Hypothalamus (tissue), 51 donors: ENCODE results near the gene EHD1.
"Not testable (repeated sequence)": the region's sequence is repeated elsewhere in the genome, so short reads cannot be mapped to it uniquely, and the experiment has no call there.

Experiments used
- DNase-seq, 51 donors: peaks; one replicate each; lab custom pipeline; 2025; lab: John Stamatoyannopoulos, UW

Gene EHD1

DNA sequence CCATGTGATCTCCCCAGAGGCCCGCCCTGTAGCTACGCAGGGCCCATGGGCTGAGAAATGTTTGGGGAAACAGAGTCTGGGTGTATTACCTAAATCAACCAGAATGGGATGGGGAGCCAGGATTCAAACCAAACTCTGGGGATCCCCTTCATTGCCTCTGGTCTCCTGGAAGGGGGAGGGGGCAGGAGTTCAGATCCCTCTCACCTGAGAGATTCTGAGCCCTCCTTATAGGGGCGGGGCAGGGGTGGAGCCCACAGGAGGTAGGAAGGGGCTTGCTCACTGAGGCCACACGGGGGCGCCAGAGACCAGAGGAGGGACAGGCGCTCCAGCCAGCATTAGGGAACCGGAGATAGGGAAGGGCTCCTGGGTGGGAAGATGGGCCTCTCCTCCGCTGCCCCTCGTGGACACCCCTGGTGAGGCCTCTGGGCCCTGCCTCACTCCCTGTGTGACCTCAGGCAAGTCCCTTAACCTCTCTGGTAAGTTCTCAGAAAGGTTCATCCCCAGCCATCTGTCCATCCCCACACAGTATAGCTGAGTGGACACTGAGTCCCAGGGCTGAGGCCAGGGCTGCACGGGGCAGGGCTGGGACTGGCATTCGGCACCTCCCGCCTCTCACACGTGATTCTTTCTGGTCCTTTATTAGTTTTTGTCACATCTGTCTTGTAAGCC lies 31.3 kb downstream of the EHD1 start:
- DNase-seq, result peak; percentile 30 to 91 (median 74)

DNA sequence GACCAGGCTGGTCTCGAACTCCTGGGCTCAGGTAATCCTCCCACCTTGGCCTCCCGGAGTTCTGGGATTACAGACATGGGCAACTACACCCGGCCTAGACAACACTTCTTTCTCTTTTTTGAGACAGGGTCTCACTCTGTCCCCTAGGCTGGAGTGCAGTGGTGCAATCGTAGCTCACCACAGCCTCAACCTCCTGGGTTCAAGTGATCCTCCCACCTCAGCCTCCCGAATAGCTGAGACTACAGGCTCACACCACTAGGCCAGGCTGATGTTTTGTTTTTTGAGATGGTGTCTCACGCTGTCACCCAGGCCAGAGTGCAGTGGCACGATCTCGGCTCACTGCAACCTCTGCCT lies 32.7 kb downstream of the EHD1 start:
- DNase-seq, result not testable (repeated sequence)

DNA sequence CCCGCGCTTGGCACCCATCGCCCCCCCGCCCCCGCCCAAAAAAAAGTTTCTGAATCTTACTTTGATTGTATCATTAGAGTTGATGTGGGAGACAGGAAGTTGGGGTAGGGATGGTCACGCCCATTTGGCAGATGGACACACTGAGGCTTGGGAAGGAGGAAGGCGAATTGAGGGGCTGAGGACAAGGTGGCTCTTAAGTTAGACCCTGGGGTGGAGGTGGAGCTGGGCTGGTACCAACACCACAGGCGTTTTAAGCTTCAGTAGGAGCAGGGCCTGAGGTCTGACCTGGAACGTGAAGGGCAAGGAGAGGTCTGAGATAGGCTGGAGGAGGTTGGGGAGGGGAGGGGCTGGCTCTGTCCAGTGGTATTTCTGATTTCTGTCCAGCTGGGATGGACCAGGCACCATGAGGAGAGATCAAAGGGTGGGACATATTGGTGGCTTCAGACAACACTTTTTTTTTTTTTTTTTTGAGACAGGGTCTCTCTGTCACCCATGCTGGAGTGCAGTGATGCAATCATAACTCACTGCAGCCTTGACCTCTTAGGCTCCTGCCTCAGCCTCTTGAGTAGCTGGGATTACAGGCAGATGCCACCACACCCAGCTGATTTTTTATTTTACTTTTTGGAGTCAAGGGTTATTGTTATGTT lies 33.2 kb downstream of the EHD1 start:
- DNase-seq, result no peak

GRCh38 chr11:64844330-64845128 lies 33.9 kb downstream of the EHD1 start, which contains the start of gene CDC42BPG:
Gene CDC42BPG, minus strand, starts transcription at chr11:64844653. Its CDS starts 84 bp downstream, at chr11:64844569.
- peak in 10 of 51 donors; percentile 3 to 52 (median 22) for DNase-seq

DNA sequence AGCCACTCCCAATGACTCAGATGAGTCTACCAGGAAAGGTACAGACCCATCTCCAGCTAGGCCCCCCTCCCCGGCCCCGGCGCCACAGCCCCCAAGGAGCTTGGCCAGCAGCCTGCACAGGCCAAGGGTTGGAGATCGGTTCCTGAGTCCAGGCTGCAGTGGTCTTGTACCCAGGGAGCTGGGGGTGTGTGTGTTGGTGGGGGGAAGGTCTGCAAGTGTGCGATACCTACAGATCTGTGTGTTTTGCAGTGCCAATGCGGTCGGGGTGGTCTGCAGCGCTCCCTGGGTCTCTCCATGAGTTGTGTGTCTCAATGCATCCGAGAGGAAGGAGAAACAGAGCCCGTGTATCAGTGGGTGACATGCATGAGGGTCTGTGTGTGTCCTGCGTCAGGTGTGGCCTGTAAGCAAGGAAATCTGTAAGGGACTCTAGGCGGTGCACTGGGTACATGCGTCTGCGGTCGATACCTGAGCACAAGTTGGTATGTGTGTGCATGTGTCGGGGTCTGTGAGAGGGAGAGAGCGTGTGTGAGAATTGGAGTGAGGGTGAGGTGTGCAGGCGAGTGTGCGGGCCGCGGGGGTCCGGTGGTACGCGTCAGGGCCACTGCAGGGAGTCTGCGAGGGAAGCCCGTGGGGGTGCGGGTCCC lies 34.6 kb downstream of the EHD1 start:
- DNase-seq, result no peak

DNA sequence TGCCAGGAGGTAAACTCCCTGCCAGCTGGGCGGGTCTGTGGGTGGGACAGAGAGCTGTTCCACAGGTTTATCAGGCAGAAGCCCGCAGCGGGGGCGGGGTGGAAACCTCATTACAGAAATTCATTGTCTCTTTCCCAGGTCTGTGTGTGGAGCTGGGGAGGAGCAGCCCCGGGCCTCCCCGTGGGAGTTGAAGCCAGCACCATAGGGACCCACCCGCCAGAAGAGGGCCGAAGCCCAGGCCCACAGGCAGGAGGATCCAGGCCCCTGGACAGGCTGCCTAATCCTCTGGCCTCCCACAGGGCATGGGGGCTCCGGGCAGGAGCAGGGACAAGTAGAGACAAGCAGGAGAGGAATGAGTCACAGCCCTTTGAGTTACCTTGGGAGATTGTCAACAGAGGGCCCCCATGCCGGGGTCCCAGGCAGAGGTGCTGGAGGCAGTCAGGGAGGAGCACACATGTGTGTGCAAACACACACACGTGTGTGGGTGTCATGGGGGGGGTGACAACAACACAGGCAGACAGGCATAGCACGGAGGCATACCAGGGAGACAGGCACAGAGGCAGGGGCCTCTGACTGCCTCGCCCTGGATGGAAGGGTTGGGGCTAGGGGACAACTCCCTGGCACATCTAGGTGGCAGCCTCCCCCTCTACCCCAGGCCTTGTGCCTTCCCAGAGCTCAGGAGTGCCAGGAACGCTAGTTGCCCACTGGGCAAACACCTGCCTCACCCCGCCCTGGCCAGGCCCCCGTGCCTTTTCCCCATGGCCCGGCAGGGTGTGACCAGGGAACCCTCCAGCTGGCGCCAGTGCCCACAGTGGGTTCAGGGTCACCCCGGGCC lies 35.4 kb downstream of the EHD1 start:
- no peak for DNase-seq

- no peak for DNase-seq
These were observed 36.1 kb downstream of the EHD1 start for GRCh38 chr11:64842366-64842759.

DNA sequence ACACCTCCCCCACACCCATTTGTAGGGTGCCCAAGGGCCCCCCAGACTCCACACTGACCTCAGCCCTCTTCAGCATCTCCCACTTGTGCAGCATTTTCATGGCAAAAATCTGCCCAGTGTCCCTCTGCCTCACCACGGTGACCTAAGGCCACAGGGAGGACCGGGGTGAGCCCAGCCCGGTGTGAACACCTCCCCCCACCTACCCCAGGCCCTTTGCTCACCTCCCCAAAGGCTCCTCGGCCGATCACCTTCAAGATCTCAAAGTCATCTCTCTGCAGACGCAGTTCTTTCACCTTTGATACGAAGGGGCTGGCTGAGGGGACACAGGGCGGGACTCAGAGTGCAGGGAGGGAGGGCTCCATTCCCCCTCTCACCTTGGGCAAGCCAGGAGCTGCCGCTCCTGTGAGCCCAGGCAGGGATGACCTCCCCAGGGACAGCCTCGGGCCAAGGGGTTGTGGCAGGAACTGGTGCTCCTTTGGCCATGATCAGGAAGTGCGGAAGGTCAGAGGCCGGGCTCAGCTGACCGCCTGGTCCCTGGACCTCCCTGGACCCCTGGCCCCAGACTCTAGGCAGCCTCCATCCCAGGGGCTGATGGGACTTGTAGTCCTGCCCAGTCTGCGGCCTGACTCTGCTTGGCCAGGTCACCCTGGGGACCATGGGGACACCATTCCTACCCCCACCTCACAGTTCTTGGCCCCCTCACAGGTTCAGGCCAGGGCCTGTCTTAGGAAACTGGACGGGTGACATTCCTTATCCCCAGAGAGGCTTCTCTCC lies 36.6 kb downstream of the EHD1 start:
- DNase-seq, result no peak

DNA sequence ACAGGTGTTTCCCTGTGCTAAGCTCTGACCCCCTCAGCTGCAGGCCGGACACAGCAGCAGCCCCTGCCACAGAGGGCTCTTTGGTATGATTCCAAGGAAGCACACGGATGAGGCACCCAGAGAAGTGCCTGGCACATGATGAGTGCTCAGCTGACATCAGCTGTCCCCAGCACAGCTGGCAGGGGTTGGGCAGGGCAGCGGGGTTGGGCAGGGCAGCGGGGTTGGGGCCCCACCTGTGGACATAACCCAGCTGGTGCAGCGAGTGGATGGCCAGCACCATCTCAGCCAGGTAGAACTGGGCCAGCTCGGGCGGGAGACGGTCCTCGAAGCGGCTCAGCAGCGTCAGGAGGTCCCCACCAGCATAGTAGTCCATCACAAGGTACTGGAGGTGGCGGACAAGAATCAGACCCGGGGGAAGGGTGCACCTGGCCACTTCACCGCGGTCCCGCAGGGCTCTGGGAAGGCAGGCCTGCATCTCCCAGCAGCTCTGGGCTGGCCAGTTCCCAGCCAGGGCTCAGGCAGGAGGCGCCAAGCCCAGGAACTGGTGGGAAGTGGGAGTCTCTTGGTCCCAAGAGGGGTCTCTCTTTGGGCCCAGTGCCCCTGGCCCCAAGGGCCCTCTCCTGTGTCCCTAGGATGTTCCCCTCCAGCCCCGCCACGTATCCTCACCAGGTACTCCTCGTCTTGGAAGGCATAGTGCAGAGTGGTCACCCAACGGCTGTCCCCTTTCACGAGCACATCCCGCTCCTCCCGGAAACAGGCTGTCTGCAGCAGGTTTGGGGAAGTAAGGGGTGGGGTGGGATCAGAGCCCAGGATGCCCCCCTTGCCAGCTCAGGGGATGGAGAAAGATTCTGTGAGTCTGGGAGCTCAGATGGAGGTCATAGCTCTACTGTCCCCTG lies 38.3 kb downstream of the EHD1 start:
- DNase-seq, result no peak

DNA sequence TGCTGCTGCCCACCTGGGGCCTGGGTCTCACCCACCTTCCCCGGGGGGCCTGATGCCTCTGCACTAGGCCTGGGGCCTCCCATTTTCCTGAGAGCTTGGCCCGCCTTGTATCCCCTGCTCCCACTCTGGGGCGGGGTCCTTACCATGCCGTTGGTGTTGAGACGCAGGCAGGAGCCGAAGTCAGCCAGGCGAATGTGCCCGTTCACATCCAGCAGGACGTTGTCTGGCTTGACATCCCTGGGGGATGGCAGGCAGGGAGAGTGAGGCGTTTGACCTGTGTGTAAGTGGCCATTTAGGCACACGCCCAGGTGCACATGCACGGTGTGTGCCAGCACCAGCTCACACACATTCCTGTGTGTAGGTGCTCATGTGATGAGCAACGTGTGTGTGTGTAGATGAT lies 39.1 kb downstream of the EHD1 start:
- no peak for DNase-seq

DNA sequence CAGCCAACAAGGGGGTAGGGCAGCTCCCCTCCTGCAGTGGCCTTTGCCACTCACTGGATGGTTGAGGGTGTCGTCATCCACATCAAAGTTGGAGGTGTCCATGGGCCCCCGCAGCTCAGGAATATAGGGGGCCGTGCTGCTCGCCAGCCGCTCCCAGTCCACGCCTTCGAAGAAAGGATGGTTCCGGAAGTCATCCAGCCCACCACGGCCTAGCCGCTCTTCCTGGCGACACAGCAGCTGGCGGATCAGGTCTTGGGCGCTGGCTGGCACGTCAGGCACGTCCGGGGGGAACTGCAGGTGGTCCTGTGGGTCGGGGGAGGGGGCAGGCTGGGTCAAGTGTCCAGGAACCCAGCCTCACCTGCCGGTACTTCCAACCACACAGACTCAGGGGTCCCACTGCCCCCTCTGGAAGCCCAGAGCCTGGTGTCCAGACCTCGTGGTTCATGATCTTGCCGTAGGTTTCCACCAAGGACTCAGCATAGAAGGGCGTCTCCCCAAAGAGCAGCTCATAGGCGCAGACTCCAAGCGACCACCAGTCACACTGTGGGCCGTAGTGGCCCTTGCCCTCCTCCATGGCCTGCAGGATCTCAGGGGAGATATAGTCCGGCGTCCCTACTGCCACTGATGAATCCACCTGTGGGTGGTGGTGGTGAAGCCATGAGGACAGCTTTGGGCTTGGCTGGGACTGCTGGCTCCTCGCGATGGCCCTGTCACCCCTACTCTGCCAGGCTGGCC lies 39.7 kb downstream of the EHD1 start:
- no peak for DNase-seq

GRCh38 chr11:64837887-64838351 lies 40.5 kb downstream of the EHD1 start:
- DNase-seq, result no peak

GRCh38 chr11:64836448-64837072 lies 41.9 kb downstream of the EHD1 start:
- no peak for DNase-seq

DNA sequence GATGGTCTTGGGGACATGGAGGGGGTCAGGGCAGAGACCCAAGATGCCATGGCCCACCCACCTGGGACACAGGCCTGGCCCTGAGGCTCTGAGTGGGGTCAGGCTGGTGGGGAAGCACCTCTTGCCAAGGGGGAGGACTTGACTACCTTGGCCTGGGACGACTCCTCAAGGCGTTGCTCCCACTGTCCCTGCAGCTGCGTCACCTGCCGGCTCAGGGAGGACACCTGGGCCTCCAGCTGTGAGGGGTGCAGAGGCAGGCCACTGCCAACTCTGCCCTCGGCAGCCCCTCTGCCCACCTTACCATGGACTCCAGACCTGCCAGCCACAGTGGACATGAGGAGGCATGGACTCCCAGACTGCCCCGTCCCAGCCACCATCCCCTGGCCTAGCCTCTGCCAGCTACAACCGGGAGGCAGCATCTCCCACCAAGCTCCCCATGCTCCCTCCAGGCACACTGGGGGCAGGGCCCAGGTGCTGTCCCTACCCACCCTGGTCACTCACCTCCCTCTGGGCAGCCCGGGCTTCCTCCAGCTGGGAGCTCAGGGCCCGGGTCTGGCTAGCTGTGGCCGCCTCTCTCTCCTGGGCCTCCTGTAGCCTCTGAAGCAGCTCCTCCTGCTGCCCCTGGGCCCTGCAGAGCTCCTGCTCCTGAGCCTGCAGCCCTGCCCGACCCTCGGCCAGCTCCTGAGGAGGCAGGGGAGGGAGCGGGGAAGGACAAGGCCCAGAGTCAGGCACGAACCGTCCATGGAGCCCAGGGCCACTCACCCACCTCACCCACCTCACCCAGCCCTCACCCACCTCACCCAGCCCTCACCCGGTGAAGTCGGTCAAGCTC lies 42.6 kb downstream of the EHD1 start:
- no peak for DNase-seq

GRCh38 chr11:64834723-64835615 lies 43.5 kb downstream of the EHD1 start:
- DNase-seq, result no peak
